Measurements from ENCODE around the gene SPTBN5.

Gene SPTBN5

DNA sequence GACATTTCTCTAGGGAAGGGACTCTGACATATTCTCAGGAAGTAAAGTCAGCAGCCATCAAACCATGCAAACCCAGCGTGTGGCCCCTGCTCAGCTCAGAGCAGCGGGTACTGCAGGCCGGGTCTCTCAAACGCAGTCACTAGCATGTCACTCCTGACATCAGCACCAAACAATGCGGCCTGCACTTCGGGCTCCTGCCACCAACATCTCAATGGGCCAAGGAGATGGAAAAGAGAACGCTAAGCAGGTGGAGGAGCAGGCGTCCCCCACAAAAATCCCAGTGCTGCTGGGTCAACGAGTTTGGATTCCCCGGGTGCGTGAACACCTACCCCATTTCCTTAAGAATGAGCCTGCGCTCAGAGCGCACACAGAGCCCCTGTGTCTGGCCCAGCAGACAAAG is 9.9 kb upstream of the SPTBN5 start:
- no peak for DNase-seq

DNA sequence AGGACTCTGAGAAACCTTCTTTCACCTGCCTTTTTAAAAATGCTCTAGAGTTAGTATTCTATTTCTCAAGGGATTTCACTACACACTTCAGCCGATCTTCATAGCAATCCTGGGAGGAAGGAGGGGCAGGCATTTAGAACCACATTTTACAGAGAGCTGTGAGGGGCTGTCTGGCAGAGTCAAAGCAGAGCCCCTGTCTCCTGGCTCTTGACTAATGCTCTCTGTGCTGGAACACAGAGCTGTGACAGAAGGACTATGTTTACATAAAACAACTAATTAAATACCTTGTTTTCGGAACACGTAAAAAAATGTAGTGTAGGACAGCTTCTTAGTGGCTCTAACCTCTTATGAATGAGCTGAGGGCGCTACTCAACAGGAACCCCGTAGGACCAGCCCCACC is 7.6 kb upstream of the SPTBN5 start:
- DNase-seq, result no peak

DNA sequence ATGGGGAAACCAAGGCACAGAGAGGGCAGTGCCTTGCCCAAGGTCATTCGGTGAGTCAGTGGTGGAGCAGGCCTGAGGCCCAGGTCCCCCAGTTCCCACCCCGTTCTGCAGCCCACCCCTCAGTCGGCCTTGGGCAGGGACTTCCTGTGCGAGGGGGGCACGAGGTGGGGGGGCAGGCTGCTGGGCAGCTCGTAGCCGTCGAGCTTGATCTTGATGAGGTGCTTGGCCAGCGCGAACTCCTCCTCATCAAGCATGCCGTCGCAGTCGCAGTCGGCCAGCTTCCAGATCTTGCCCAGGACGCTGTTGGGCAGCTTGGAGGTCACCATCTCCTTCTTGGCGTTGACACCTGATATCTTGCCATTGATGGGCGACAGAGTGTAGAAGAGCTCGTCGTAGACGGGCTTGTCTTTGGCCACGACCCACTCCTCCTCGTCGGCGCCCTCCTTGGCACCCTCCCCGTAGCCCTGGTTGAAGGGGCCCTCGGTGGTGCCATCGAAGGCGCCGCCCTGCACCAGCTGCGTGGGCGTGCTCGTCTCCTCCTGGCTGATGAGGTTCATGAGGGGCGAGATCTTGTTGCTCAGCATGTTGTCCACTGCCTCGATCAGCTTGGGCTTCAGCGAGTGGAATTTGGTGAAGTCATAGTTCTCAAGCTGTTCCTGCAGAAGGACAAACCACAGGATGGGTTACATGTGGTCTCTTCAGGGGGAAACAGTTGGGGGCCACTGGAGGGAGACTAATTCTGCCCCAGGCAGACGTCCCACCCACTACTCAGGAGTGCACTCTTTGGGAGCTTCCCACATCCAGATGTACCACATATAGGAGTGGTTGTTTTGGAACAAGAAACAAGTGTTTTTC is 6.9 kb upstream of the SPTBN5 start:
- no peak for DNase-seq

DNA sequence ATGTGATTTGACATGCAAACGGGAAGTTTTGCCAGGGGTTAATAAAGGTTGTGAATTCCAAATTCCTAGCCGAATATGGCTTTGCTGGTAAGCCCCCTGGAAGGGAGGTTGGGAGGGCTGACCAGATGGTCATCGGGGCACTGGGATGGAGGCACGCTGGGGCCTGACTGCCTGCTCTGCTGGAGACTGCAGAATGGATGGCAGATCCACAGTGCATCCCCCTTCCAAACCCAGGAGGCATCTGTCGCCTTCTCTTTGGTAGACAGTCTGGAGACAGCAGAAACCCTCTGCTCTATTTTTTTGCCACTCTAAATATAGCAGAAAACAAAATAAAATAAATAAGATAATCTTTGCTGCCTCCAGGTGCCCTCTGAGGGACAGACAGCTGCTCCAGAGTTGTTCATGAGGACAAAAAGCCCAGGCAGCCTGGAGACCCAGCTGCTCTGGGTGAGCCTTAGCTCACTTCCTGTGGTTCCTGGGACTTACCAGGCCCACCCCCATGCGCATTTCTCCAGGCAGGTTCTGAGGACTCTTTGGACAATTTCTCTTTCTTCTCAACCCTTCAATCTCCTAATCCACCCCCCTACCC is 6.1 kb upstream of the SPTBN5 start:
- DNase-seq, result no peak

DNA sequence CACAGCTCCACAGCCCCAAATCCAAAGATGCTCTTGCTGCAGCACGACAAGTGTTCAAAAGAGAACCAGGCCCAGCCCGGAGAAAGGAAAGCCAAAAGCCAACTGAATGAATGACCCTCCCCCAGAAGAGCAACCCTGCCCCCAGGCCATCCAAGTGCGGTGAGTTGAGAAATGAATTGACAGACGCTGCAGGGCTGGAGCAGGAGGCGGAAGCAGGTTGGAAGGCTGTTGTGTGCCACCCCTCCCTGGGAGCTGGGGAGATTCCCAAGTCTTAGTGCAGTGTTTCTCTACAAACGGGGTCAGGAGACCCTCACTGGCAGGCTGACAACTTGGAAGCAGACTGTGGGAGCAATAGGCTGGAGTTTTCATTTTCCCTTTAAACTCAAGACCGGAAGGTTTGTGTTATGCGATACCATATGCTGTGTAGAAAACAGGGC is 3.5 kb upstream of the SPTBN5 start:
- DNase-seq, result no peak

DNA sequence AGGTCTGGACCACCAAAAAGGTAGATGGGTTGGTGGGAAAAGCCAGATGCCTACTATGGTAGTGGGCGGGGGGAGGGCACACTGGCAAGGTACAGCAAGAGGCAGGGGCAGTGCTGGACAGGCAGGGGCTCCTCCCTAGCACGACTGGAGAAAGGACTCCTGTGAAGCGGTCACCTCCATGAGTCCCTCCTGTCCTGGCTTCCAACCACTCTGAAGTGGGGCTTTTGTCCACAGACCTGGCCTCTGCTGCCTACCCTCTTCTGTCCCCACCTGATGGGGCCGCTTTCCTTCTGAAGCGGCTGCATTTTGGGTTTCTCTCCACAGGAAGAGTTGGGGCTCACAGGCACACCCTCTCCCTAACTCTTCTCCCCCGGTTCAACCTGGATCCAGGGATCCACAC is 2.7 kb upstream of the SPTBN5 start:
- no peak for DNase-seq

GRCh38 chr15:41895957-41896356 is 2.1 kb upstream of the SPTBN5 start:
- DNase-seq, result no peak

DNA sequence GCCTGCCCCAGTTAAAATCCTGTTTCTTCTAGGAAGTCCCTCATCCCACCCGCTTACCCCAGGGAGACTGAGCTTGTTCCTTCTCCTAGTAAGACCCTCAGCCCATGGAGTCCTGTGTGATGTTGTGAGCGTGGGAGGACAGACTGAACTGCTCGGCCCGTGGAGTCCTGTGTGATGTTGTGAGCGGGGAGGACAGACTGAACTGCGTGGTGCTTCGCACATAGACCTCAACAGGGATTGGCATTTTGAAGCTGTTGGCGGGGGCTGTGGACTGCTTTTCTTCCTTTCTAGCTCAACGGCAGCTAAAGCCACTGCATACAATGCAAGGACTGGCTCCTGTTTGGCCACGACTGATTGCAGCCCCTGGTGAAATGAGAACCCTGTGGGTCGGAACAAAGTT is 1.6 kb upstream of the SPTBN5 start:
- DNase-seq, result no peak

- no peak for DNase-seq
Observed at GRCh38 chr15:41894791-41895463, 1.1 kb upstream of the SPTBN5 start.

GRCh38 chr15:41894251-41894790 is 468 bp upstream of the SPTBN5 start:
- DNase-seq, result no peak

DNA sequence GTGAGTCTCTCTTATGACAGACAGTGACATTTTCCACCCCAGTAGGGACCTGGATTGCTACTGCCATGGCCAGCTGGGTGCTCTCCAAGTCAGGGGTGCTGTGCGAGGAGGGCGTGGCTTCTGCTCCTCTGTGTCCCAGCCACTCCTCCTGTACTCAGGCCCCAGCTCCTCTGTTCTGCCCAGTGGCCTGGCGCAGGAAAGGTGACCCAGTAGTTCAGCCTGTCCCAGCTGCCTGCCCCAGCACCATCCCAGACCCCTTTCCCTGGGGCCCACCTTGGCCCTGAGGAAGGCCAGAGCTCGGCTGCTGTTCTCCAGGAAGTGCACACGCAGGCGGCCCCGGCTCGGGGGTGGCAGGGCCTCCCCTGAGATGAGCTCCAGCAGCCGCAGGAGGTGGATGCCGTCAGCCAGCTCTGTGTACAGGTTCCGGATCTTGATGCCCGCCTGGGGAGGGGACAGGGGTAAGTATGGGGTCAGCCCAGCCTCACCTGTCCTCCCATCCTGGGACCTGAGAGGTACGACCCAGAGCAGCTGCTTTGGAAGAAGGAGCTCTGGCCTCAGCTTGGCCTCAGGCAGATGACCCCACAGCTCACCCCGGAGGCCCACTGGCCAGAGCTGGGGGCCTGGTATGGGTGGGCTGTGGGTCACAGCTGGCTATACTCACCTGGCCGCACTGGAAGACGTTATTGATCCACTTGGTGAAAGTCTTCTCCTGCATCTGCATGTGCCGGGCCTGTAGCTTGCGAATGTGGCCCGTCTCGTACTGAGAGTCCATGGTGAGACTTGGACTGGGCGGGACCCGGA is 1.0 kb downstream of the SPTBN5 start:
- DNase-seq, result no peak

DNA sequence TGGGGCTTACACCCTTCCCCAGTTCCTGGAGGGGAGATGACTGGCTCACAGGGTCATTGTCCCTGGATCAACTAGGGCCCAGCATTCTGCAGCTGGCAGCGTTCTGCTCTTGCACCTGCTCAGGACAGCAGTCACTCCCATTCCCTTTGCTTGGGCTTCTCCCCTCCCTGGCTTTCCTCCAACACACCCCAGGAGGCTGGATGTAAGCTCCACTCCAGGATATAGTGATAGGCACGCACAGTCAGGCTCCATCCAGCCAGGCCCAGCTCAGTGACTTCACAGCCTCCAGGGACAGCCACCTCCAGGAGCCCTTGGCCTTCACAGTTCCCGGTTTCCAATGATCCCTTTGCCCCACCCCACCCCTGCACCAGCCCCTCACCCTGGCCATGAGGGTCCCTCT is 1.9 kb downstream of the SPTBN5 start:
- DNase-seq, result no peak

DNA sequence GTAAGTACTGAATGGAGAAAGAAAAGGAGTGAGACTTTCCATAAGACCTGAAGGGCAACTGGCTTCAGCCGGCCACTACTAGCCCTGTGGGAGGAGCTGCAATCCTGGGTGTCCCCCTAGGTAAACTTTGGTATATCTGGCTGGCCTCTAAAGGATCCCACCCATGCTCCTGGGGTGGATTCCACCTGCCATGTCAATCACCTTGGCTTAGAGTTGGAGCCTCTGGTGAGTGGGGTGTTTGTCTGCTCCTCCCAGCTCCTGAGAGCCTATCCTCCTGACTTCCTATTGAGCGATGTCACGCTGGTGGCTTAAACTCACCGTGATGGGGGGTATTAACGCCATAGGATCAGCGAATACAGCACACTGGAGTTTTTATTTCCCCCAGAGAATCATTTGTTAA is 2.6 kb downstream of the SPTBN5 start:
- DNase-seq, result no peak

DNA sequence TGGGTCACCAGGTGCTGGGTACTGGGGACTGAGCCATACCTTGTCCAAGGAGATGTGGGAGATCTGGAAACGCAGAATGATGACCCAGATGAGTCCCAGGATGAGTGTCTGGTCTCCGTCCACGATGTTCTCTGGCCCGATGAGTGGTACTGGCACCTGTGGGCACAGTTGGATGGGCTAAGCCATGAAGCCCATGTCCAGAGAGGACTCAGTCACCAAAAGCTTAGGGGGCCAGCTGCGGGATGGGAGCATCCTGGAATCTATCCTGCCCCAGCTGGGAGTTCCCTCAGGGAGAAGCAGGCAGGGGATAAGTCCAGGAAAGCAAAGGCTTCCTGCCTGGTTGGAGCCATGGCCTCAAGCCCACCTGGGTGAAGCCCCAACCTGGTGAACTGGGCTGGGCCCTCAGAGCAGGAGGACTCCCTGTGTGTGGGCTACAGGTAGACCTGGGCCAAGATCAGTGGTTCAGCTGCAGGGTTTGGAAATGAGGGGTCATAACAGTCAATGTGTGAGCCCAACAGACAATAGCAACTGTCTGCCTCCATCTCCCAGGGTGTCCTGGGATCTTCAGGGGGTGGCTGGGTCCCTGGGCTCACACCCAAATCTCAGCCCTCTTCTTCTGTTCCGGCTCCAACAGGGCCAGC is 3.7 kb downstream of the SPTBN5 start:
- no peak for DNase-seq

GRCh38 chr15:41888662-41889253 is 5.1 kb downstream of the SPTBN5 start:
- DNase-seq, result no peak

GRCh38 chr15:41887893-41888292 is 6.0 kb downstream of the SPTBN5 start:
- DNase-seq, result no peak

DNA sequence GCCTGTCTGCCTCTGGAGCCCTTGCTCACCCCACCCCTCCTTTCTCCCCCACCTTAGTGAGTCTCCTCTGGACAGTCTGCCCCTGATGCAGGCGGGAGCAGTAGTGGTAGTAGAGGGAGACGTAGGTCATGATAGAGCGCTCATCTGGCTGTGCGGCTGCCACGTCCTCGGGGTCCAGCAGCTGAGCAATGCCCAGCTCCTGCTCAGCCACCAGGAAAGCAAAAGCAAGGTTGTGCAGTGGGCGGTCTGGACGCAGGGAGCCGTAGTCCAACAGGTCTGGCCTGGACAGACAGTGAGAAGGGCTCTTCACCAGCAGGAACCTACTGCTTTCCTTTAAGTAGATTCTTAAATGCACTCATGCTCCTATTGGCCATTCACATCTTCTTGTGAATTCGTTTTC is 6.7 kb downstream of the SPTBN5 start:
- DNase-seq, result no peak

- DNase-seq, result no peak
Observed at GRCh38 chr15:41886741-41887140, 7.1 kb downstream of the SPTBN5 start.

- no peak for DNase-seq
Observed at GRCh38 chr15:41885841-41886240, 8.0 kb downstream of the SPTBN5 start.

DNA sequence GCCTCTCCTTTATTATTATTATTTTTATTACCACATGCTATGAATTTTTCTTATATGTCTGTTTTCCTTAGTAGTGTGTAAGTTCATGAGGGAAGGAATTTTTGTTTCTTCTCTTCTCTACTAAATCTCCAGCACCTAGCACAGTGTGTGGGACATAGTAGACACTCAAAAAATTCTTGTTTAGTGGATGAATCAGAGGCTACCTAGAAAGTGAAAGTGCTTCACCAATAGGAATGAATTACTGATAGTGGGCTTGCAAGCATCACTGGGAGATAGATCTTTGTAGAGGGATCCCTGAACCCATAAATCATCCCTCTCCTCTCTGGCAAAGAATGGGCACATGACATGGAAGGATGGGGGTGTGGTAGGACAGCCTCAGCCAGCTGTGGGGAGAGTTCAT is 8.5 kb downstream of the SPTBN5 start:
- DNase-seq, result no peak

- DNase-seq, result no peak
Observed at GRCh38 chr15:41884458-41884857, 9.4 kb downstream of the SPTBN5 start.

DNA sequence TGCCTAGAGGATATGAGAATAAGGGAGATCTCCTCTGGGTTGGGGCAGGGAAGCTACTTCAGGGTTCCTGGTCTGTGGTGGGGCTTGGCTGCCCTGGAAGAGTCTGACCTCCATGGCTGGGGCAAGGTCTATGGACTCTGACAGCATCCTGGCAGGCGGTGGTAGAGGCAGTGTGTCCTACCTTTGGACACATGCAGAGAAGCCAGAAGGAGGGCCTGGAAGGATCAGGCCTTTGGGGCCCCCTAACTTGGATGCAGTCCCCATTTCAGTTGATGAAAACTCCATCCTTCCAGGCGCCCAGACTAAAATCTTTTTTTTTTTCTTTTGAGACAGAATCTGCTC is 10.4 kb downstream of the SPTBN5 start:
- DNase-seq, result no peak

All from amniotic stem cell (primary cell).